Measurements from ENCODE around the gene PLEKHM3.

Gene PLEKHM3

GRCh38 chr2:207848545-207848928, 176.8 kb downstream of the PLEKHM3 start:
- DNase-seq: no peak

- peak; percentile 23 for DNase-seq
Measured at GRCh38 chr2:207847807-207848544, 177.4 kb downstream of the PLEKHM3 start.

- DNase-seq: no peak
Measured at GRCh38 chr2:207847098-207847806, 178.1 kb downstream of the PLEKHM3 start.

GRCh38 chr2:207845202-207845864, 180.0 kb downstream of the PLEKHM3 start:
- no peak for DNase-seq

GRCh38 chr2:207844648-207845047, 180.7 kb downstream of the PLEKHM3 start:
- DNase-seq: no peak

GRCh38 chr2:207840101-207840500, 185.2 kb downstream of the PLEKHM3 start:
- no peak for DNase-seq

- DNase-seq: no peak
Measured at GRCh38 chr2:207839575-207839974, 185.8 kb downstream of the PLEKHM3 start.

- DNase-seq: no peak
Measured at GRCh38 chr2:207839028-207839427, 186.3 kb downstream of the PLEKHM3 start.

GRCh38 chr2:207836521-207837133, 188.7 kb downstream of the PLEKHM3 start:
- DNase-seq: no peak

GRCh38 chr2:207835805-207836204, 189.5 kb downstream of the PLEKHM3 start:
- no peak for DNase-seq

- DNase-seq: no peak
Measured at GRCh38 chr2:207833251-207833751, 192.0 kb downstream of the PLEKHM3 start.

- no peak for DNase-seq
Measured at GRCh38 chr2:207831584-207832248, 193.6 kb downstream of the PLEKHM3 start.

- no peak for DNase-seq
Measured at GRCh38 chr2:207830778-207831438, 194.4 kb downstream of the PLEKHM3 start.

- no peak for DNase-seq
Measured at GRCh38 chr2:207828361-207829057, 196.8 kb downstream of the PLEKHM3 start.

- DNase-seq: no peak
Measured at GRCh38 chr2:207825978-207826377, 199.3 kb downstream of the PLEKHM3 start.

- no peak for DNase-seq
Measured at GRCh38 chr2:207825045-207825954, 200.0 kb downstream of the PLEKHM3 start.

- peak; percentile 40 for DNase-seq
Measured at GRCh38 chr2:207823865-207824264, 201.5 kb downstream of the PLEKHM3 start.

- no peak for DNase-seq
Measured at GRCh38 chr2:207819839-207820784, 205.2 kb downstream of the PLEKHM3 start.
